ENCODE data around the gene ELMO1. TPM values are rescaled to one million over a fixed set of nuclear protein-coding genes. Genes with fewer than 3 reads are reported as not detected.

The ELMO1 gene
- polyA plus RNA-seq, 1 experiment: not detected

- DNase-seq (ENCODE audit: low read depth): no peak
- ChIA-PET POLR2A (no interaction called here), CTCF (no interaction called here)
- H3K36me3 ChIP-seq (ENCODE audit: control insufficient read depth, insufficient read depth, low read length): no peaks in the 10 kb centered on the region
- H3K27me3 ChIP-seq (ENCODE audit: control insufficient read depth, insufficient read depth, low read length): no peaks in the 10 kb centered on the region
- no peak overlapping the region for H3K4me3 ChIP-seq (ENCODE audit: low read depth, low read length)
- TF ChIP-seq CTCF (IDR thresholded peaks at IDR 0.05; ENCODE audit: insufficient read depth, low read depth, low read length): no peak
These were observed 1.4 kb upstream of the ELMO1 start for GRCh38 chr7:37450035-37450434.

GRCh38 chr7:37449621-37450020, 957 bp upstream of the ELMO1 start:
- Histone ChIP-seq H3K36me3 (ENCODE audit: control insufficient read depth, insufficient read depth, low read length) (no peaks in the 10 kb centered on the region), H3K27me3 (ENCODE audit: control insufficient read depth, insufficient read depth, low read length) (no peaks in the 10 kb centered on the region), H3K4me3 (ENCODE audit: low read depth, low read length) (no peak overlapping the region)
- DNase-seq (ENCODE audit: low read depth): no peak
- ChIA-PET CTCF (no interaction called here), POLR2A (no interaction called here)
- TF ChIP-seq CTCF (IDR thresholded peaks at IDR 0.05; ENCODE audit: insufficient read depth, low read depth, low read length): no peak

- H3K4me3 ChIP-seq (ENCODE audit: low read depth, low read length): peak overlapping the region; percentile 35
- CTCF ChIA-PET: interaction anchor here (0.6 kb wide), 1 partner anchor 125 kb away, joined by 3 read pairs; no protein-coding TSS in a partner anchor
- no peak for DNase-seq (ENCODE audit: low read depth)
- POLR2A ChIA-PET: no interaction called here
- TF ChIP-seq CTCF (IDR thresholded peaks at IDR 0.05; ENCODE audit: insufficient read depth, low read depth, low read length): no peak
- H3K36me3 ChIP-seq (ENCODE audit: control insufficient read depth, insufficient read depth, low read length): no peaks in the 10 kb centered on the region
- no peaks in the 10 kb centered on the region for H3K27me3 ChIP-seq (ENCODE audit: control insufficient read depth, insufficient read depth, low read length)
These were observed 541 bp downstream of the ELMO1 start for GRCh38 chr7:37448011-37448635.

- ChIA-PET CTCF (no interaction called here), POLR2A (no interaction called here)
- DNase-seq (ENCODE audit: low read depth): no peak
- H3K4me3 ChIP-seq (ENCODE audit: low read depth, low read length): no peak overlapping the region
- no peaks in the 10 kb centered on the region for H3K36me3 ChIP-seq (ENCODE audit: control insufficient read depth, insufficient read depth, low read length)
- TF ChIP-seq CTCF (IDR thresholded peaks at IDR 0.05; ENCODE audit: insufficient read depth, low read depth, low read length): no peak
- H3K27me3 ChIP-seq (ENCODE audit: control insufficient read depth, insufficient read depth, low read length): no peaks in the 10 kb centered on the region
These were observed 2.3 kb downstream of the ELMO1 start for GRCh38 chr7:37446371-37446770.

- DNase-seq (ENCODE audit: low read depth): no peak
- ChIA-PET CTCF (no interaction called here), POLR2A (no interaction called here)
- H3K36me3 ChIP-seq (ENCODE audit: control insufficient read depth, insufficient read depth, low read length): no peaks in the 10 kb centered on the region
- no peak for TF ChIP-seq CTCF (IDR thresholded peaks at IDR 0.05; ENCODE audit: insufficient read depth, low read depth, low read length)
- no peaks in the 10 kb centered on the region for H3K27me3 ChIP-seq (ENCODE audit: control insufficient read depth, insufficient read depth, low read length)
- no peak overlapping the region for H3K4me3 ChIP-seq (ENCODE audit: low read depth, low read length)
These were observed 2.9 kb downstream of the ELMO1 start for GRCh38 chr7:37445790-37446189.

Data from BJ (cell line).